Activated CD8-positive, alpha-beta memory T cell treated with anti-CD3 and anti-CD28 coated beads, Interleukin-2, amount 10 ng/mL, durations not matched to agents 7 days and 5 days (primary cell): ENCODE measurements around the gene PAGR1. TPM values are rescaled to one million over a fixed set of nuclear protein-coding genes. Genes with fewer than 3 reads are reported as not detected.

ENCODE experiments used
- total RNA-seq, 2 experiments: library from RNA; stranded (reverse); gene quantifications; one replicate each; pipeline ENCODE4 v1.2.3, GENCODE V29; 2021

PAGR1 gene
- total RNA-seq, 2 experiments from 2014 or later: 34.3 to 35.2 TPM

Other genes with a start within 250 kb of the PAGR1 start
- 100 to 1,000 TPM; 329 to 351 TPM for gene SPN, start 152.9 kb upstream of the PAGR1 start, total RNA-seq
- 10 to 100 TPM; 13.3 to 15.7 TPM for gene QPRT, start 137.0 kb upstream of the PAGR1 start, total RNA-seq
- 10 to 100 TPM; 39.7 to 51.2 TPM for gene C16orf54, start 70.2 kb upstream of the PAGR1 start, total RNA-seq
- gene ZG16, start 37.9 kb upstream of the PAGR1 start, total RNA-seq: not detected
- 100 to 1,000 TPM; 205 to 266 TPM for gene KIF22, start 25.4 kb upstream of the PAGR1 start, total RNA-seq
- 100 to 1,000 TPM; 411 to 434 TPM for gene MAZ, start 9.6 kb upstream of the PAGR1 start, total RNA-seq
- 1 to 10 TPM in 1 of 2 experiments, under 1 TPM in 1; 0.85 to 1.1 TPM for gene PRRT2, start 4.0 kb upstream of the PAGR1 start, total RNA-seq
- 100 to 1,000 TPM; 110 to 123 TPM for gene MVP, start 4.3 kb downstream of the PAGR1 start, total RNA-seq
- gene CDIPT, start 47.1 kb downstream of the PAGR1 start, total RNA-seq: 10 to 100 TPM; 52.0 to 62.0 TPM
- gene SEZ6L2, start 83.4 kb downstream of the PAGR1 start, total RNA-seq: under 1 TPM in 1 of 2 experiments, not detected in 1; 0.09 TPM
- gene ASPHD1, start 84.3 kb downstream of the PAGR1 start, total RNA-seq: under 1 TPM in 1 of 2 experiments, not detected in 1; 0.33 TPM
- gene KCTD13, start 110.1 kb downstream of the PAGR1 start, total RNA-seq: 10 to 100 TPM; 44.6 to 48.4 TPM
- gene TMEM219, start 145.9 kb downstream of the PAGR1 start, total RNA-seq: 10 to 100 TPM; 56.9 to 67.6 TPM
- 10 to 100 TPM; 51.1 to 55.3 TPM for gene TAOK2, start 157.7 kb downstream of the PAGR1 start, total RNA-seq
- gene HIRIP3, start 179.5 kb downstream of the PAGR1 start, total RNA-seq: 10 to 100 TPM; 49.3 to 56.5 TPM
- 100 to 1,000 TPM; 102 to 116 TPM for gene INO80E, start 180.1 kb downstream of the PAGR1 start, total RNA-seq
- gene DOC2A, start 194.9 kb downstream of the PAGR1 start, total RNA-seq: under 1 TPM in 1 of 2 experiments, not detected in 1; 0.49 TPM
- gene C16orf92, start 207.0 kb downstream of the PAGR1 start, total RNA-seq: not detected
- 1 to 10 TPM; 1.6 to 6.5 TPM for gene TLCD3B, start 215.1 kb downstream of the PAGR1 start, total RNA-seq
- 1,000 to 10,000 TPM; 1,292 to 1,318 TPM for gene ALDOA, start 249.6 kb downstream of the PAGR1 start, total RNA-seq